G401 (cell line): ENCODE measurements around the gene PPP1R27. TPM values are rescaled to one million over a fixed set of nuclear protein-coding genes. Genes with fewer than 3 reads are reported as not detected.

Experiments
- DNase-seq: peaks from one replicate; pipeline ENCODE4 v3.0.0-alpha.2; 2015; ENCODE audit warnings: low spot score
- in situ Hi-C: cut with HindIII; loops from 2 replicates; pipeline ENCODE4 v1.10.0; 2016; ENCODE audit warnings: low sequenced_read_pairs, mixed read lengths
- total RNA-seq: library from RNA; depleted of rRNA; stranded (reverse); fragments of >200 nt; shearing (Covaris generic); gene quantifications from 2 replicates; pipeline ENCODE4 v1.2.3, GENCODE V29; 2014

Gene PPP1R27
- total RNA-seq, 1 experiment from 2014 or later = not detected

DNA sequence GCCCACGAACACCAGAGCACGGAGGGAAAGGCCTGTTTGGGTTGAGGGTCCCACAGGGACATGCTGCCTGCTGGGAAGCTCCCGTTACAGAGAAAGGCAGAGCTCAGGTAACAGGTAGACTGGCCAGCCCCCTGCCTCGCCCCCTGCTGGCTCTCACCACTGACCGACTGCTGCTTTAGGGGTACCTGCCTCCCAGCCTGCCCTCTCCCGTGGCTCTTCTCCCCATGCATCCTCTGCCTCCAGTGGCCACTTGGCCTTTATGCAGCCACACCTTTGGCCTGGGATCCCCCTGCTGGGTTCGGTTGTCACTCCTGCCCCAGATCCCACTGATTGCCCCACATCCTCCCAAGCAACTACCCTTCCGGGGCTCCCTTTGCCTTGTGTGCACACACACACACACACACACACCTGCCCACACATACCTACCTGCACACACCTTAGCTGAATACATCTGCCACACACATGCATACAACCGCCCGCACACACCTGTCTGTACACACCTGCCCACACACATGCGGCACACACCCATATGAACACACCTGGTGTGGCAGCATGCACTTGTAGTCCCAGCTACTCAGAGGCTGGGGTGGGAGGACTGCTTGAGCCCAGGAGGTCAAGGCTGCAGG lies 8.9 kb downstream of the PPP1R27 start:
- in situ Hi-C loops = no loop called here

DNA sequence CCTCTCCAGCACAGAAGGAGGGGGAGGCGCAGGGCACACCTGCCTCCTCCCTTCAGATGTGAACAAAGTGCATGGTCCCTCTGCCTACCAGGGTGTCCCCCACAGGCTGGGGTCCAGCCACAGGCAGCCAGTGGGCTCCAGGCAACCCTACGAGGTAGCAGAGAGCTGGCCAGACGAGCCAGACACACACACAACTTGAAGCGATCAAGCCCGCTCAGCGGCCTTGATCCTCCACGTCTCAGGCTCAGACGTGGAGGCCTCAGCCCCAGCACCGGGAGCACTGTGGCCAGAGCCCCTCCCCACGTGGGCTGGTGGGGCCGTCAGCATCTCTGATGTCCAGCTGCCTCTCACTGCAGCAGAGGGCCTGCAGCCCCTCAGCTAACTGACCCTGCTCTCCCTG lies 10.3 kb downstream of the PPP1R27 start:
- no peak for DNase-seq
- in situ Hi-C loops = no loop called here

More for the DNA sequence above, 8.9 kb downstream of the PPP1R27 start:
- no peak for DNase-seq

DNA sequence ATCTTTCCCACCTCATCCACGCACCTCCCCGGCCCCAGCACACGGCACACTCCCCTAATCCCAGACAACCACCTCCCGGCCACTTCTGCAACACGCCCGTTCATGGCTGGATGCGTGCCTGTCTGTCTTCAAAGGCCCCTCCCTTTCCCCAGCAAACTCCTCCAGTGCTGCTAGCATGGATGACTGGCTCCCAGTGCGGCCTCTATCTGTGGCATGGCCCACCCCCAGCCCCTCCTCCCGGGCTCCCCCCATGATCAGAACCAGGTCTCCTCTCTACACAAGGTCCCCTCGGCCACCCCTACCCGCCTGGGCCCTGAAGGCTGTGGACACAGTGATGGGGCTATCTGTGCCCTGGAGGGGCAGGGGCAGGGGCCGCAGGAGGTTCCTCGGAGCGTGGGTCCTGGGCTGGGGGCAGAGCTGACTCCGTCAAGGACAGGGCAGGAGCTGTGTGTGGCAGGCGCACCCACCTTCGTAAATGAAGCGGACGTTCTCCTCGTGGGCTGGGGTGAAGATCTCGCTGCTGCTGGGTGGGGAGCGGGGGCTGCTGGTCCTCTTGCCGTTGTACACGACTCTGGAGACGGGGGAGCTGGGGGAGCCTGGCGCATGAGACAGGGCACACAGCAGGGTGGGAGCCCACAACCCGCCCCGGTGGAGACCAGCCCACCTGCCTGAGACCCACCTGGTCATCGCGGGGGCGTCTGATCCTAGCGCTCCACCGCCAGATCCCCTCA lies 10.9 kb downstream of the PPP1R27 start:
- no peak for DNase-seq
- in situ Hi-C loops = no loop called here

- no peak for DNase-seq
- in situ Hi-C loops = no loop called here
Observed at GRCh38 chr17:81822996-81823819, 11.6 kb downstream of the PPP1R27 start.

DNA sequence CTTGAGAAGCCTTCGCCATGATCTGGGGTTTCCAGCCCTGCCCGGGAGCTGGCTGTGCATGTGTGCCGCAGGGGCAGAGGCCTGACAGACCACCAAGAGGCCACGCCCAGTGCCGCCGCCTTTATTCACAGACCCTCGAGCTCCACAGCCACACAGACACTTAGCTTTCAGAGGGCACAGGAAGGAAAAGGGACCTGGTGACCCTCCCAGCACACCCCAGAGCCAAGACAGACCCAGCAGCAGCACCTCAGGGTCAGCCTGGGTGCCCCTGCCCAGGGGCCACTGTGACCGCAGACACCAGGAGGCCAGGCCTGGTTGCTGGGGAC lies 12.6 kb downstream of the PPP1R27 start:
- in situ Hi-C loops = no loop called here
- no peak for DNase-seq

DNA sequence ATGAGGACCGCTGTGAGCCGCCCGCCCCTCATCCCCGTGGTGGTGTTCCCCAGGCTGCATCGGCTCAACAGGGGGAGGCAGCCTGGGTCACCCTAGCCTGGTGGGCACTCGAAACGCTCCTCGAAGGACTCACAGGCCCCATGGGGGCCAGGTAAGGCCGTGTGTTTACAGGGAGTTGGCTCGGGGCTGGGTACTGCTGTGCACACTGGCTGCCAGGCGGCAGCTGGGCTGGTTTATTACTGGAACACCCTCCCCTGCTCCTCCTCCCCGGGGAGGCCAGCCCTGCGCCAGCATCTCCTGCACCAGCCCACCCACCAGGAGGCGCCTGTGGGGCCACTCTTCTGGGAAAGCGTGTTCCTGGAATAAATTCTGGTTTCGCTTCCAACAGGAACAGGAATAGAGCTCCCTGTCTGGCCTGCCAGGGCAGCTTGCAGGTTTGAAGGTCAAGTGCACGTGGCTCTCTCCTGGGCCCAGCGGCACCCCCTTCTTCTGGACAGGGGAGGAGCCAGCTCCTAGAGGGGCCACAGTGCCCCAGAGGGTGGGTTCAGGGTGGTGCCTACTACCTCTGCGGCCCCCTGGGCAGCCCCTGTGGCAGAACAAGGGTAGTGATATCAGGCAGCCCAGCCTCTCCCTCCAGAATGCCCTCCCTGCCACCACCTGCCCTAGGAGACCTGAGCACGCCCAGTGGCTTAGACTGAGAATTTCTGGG lies 13.1 kb downstream of the PPP1R27 start:
- in situ Hi-C loops = no loop called here
- DNase-seq = peak; percentile 29

DNA sequence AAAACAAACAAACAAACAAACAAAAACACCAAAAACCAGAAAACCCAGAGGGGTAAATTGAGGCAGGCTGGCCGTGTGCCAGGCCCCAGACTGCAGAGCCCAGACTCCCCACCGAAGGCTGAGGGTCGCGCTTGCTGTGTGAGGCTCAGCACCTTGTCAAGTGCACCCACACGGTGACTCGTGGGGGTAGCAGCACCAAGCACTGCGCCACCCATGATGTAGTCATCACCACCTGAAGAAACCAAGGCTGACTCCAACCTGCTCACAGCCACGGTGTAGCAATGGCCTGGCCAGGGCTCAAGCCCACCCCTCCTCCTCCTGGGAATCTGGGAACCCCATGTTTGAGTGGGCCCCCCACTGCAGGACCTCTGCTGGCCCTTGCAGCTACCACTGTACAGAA lies 13.7 kb downstream of the PPP1R27 start:
- in situ Hi-C loops = no loop called here
- no peak for DNase-seq

DNA sequence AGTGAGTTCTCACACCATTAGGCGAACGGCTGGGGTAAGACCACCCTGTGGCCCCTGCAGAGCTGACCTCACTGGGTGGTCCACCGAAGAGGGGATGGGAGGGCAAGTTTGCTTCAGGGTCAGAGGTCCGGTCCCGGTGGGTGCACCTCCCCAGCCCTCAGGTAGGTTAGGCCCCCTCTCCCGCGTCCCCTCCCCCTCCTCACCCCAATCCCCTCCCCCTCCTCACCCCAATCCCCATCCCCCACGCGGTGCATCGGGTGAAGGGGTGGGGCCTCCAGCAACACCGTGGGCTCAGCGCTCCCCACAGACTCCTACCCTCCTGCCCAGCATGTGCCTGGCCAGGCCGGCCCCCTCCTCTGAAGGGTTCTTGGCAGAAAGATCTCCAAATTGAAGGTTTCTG lies 15.1 kb downstream of the PPP1R27 start:
- DNase-seq = no peak
- in situ Hi-C loops = no loop called here

DNA sequence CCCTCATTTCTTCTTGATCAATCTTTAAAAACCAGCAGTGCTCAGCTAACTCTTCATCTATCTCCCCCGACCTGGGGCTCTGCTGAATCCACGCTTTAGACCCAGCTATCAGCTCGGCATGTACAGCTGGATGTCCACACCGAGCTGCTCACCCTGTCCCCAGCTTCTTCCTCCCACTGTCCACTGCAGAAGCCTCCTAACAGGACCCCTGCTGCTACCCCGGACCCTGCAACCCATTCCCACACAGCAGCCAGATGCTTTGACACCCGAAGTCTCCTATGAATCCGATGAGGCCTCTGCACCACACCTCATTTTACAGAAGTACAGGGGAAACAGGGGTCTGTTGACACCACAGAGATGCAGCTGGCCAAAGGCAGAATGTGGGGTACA lies 17.1 kb downstream of the PPP1R27 start:
- DNase-seq = no peak
- in situ Hi-C loops = no loop called here

DNA sequence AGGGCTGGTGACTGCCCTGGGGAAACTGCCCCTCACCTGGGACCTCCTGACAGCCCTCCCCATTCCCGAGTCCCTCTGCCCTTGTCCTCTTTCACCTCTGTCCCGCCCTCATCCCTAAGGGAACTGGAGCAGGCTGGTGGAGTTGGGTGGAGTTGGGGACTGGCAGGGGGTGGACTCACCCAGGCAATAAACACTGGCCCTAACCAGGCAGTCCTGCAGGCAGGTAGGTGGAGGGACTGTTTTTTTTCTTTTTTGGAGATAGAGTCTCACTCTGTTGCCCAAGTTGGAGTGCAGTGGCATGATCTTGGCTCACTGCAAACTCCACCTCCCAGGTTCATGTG lies 19.2 kb downstream of the PPP1R27 start:
- DNase-seq = no peak
- in situ Hi-C loops = no loop called here

GRCh38 chr17:81814748-81815645 lies 19.9 kb downstream of the PPP1R27 start:
- no peak for DNase-seq
- in situ Hi-C loops = no loop called here

DNA sequence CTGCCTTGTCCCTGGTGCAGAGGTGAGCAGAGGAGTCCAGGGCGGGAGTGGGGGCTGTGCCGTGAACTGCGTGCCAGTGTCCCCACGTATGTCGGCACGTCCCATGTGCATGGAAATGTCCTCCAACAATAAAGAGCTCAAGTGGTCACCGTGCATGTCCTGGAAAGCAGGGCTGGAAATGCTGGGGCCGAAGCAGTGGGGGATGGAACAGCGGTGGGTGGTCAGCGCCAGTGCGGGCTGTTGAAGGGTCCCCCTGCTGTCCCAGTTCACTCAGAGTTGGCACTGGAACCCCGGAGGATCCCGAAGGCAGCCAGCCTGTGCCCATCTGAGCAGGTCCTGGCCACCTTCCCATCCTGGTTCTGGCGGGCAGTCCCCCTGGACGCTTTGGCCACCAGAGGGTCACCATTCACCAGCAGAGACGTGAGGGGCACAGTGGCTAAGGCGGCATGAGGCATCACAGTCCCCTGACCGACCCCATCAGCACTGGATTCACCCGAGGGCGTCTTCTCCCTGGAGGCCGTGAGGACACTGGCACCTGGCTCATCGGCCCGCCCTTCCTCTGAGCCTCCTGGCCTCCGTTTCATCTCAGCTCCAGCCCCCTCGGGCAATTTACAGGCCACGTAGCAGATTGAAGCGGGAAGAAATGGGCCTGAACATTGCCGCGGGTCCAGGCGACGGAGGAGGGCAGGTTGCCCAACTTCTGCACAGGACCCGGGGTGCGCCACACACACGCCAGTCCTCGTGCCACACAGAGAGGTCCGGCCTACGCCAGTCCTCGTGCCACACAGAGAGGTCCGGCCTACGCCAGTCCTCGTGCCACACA lies 20.8 kb downstream of the PPP1R27 start:
- no peak for DNase-seq
- in situ Hi-C loops = no loop called here

DNA sequence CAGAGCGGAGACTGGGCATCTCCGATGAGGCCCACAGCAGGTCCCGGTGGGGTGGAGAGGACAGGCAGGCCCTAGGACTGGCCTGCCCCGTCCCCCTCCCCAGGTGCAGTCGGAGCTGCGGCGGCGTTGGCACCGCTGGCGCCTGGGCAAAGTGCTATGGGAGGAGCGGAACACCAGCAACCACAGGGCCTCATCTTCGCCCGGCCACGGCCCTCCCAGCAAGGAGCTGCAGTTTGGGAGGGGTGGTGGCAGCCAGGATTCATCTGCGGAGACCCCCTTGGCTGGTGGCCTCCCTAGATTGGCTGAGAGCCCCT lies 21.5 kb downstream of the PPP1R27 start:
- DNase-seq = no peak
- in situ Hi-C loops = no loop called here

GRCh38 chr17:81812571-81813370 lies 22.1 kb downstream of the PPP1R27 start:
- DNase-seq = no peak
- in situ Hi-C loops = no loop called here

DNA sequence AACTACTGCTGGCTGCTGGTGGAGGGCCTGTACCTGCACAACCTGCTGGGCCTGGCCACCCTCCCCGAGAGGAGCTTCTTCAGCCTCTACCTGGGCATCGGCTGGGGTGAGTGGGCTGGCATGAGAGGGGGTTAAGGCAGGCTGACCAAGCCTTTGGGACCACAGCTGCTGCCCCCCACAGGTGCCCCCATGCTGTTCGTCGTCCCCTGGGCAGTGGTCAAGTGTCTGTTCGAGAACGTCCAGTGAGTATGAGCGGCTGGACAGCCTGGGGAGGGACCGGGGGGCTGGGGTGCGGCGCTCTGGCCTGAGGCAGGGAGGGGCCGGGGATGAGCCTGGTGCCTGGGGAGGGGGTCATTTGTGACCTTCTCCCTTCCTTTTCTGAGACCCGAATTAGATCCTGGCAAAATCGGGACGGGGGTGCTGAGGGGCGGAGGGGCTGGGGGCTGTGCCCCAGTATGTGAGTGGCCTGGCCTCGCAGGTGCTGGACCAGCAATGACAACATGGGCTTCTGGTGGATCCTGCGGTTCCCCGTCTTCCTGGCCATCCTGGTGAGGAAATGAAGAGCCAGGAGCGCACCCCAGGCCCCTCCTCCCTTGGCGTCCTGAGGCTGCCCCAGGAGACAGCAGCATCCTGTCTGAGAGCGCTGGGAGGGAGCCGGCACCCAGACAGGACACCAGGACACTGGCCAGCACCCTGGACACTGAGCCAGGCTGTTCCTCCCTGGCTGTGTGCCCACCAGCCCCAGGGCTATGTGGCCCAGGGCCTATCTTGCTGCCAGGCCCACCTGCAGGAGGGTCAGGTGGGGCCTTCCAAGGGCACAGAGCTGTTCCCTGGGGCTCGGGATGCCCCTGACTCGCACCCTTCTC lies 22.9 kb downstream of the PPP1R27 start:
- no peak for DNase-seq
- in situ Hi-C loops = no loop called here

GRCh38 chr17:81810892-81811704 lies 23.8 kb downstream of the PPP1R27 start:
- in situ Hi-C loops = no loop called here
- no peak for DNase-seq
